Measurements from ENCODE around the gene EPHA6.

GRCh38 chr3:97711654-97712053 is 897.3 kb downstream of the EPHA6 start:
- TF ChIP-seq CTCF (IDR thresholded peaks at IDR 0.05 in 2 of 3, conservative IDR thresholded peaks at IDR 0.05 in 1 of 3; ENCODE audit: insufficient read depth in 2 of 3, low read depth in 1 of 3, low read length in 3 of 3), result no peak
- TF ChIP-seq NR2F6 (CRISPR knock-in tag; IDR thresholded peaks at IDR 0.05), result no peak
- no peak for TF ChIP-seq ZNF76 (CRISPR knock-in tag; IDR thresholded peaks at IDR 0.05; ENCODE audit: borderline replicate concordance)
- TF ChIP-seq TRIM25 (IDR thresholded peaks at IDR 0.05; ENCODE audit: borderline replicate concordance), result no peak
- TF ChIP-seq, protein P1, sequence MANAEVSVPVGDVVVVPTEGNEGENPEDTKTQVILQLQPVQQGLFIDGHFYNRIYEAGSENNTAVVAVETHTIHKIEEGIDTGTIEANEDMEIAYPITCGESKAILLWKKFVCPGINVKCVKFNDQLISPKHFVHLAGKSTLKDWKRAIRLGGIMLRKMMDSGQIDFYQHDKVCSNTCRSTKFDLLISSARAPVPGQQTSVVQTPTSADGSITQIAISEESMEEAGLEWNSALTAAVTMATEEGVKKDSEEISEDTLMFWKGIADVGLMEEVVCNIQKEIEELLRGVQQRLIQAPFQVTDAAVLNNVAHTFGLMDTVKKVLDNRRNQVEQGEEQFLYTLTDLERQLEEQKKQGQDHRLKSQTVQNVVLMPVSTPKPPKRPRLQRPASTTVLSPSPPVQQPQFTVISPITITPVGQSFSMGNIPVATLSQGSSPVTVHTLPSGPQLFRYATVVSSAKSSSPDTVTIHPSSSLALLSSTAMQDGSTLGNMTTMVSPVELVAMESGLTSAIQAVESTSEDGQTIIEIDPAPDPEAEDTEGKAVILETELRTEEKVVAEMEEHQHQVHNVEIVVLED (CRISPR knock-in tag; IDR thresholded peaks at IDR 0.05), result no peak
- TF ChIP-seq KAT8 (IDR thresholded peaks at IDR 0.05; ENCODE audit: low read depth), result no peak
- TF ChIP-seq MTA2 (IDR thresholded peaks at IDR 0.05; ENCODE audit: low read depth), result no peak
- no peak for TF ChIP-seq KDM5B (IDR thresholded peaks at IDR 0.05; ENCODE audit: insufficient replicate concordance, low read depth, low read length)
- no peak for TF ChIP-seq HDAC6 (IDR thresholded peaks at IDR 0.05; ENCODE audit: low read depth, low read length)
- TF ChIP-seq MTA3 (IDR thresholded peaks at IDR 0.05; ENCODE audit: borderline replicate concordance), result no peak
- TF ChIP-seq TAF15 (IDR thresholded peaks at IDR 0.05; ENCODE audit: low read depth, low read length), result no peak
- TF ChIP-seq JUN (IDR thresholded peaks at IDR 0.05; ENCODE audit: borderline replicate concordance, low read depth, low read length), result no peak
- no peak for TF ChIP-seq JUN (CRISPR knock-in tag; IDR thresholded peaks at IDR 0.05; ENCODE audit: borderline replicate concordance)

Measured in K562 (cell line).